H9 (cell line): Measurements from ENCODE around the gene RUNDC3A. TPM values are rescaled to one million over a fixed set of nuclear protein-coding genes. Genes with fewer than 3 reads are reported as not detected.

Source experiments
- DNase-seq: peaks from one replicate; pipeline ENCODE4 v3.0.0-alpha.2; 2017
- H2AFZ ChIP-seq: one replicate; pipeline ENCODE4 v1.6.1; 2013; ENCODE audit warnings: mild to moderate bottlenecking, low read length, control low read depth, moderate library complexity
- H2AK5ac ChIP-seq: 2 replicates; pipeline ENCODE4 v1.6.1; 2013; ENCODE audit warnings: low read length, control low read depth, mixed read lengths; ENCODE audit not compliant: insufficient read length
- H2BK120ac ChIP-seq: one replicate; pipeline ENCODE4 v1.6.1; 2013; ENCODE audit warnings: low read depth, mild to moderate bottlenecking, low read length, control low read depth, inconsistent platforms; ENCODE audit not compliant: poor library complexity, severe bottlenecking
- H2BK12ac ChIP-seq: 2 replicates; pipeline ENCODE4 v1.6.1; 2013; ENCODE audit warnings: low read length, control low read depth, mixed read lengths, low read depth; ENCODE audit not compliant: insufficient read length
- H2BK15ac ChIP-seq: 2 replicates; pipeline ENCODE4 v1.6.1; 2013; ENCODE audit warnings: low read depth, low read length, control low read depth
- H2BK20ac ChIP-seq: one replicate; pipeline ENCODE4 v1.6.1; 2013; ENCODE audit warnings: low read depth, mild to moderate bottlenecking, low read length, control low read depth, inconsistent platforms; ENCODE audit not compliant: poor library complexity, severe bottlenecking
- H2BK5ac ChIP-seq: 2 replicates; pipeline ENCODE4 v1.6.1; 2013; ENCODE audit warnings: low read length, control low read depth, mixed read lengths; ENCODE audit not compliant: insufficient read length
- H3K14ac ChIP-seq: 2 replicates; pipeline ENCODE4 v1.6.1; 2013; ENCODE audit warnings: low read length, control low read depth; ENCODE audit not compliant: insufficient read depth
- H3K18ac ChIP-seq: 2 replicates; pipeline ENCODE4 v1.6.1; 2013; ENCODE audit warnings: low read depth, mild to moderate bottlenecking, mixed read lengths, low read length, control low read depth; ENCODE audit not compliant: insufficient read length
- H3K23ac ChIP-seq: 2 replicates; pipeline ENCODE4 v1.6.1; 2013; ENCODE audit warnings: low read length, control low read depth, mixed read lengths, low read depth; ENCODE audit not compliant: insufficient read length
- H3K23me2 ChIP-seq: 2 replicates; pipeline ENCODE4 v1.6.1; 2013; ENCODE audit warnings: low read depth, mild to moderate bottlenecking, mixed read lengths, low read length, control low read depth; ENCODE audit not compliant: insufficient read length, poor library complexity, severe bottlenecking
- H3K27ac ChIP-seq: 2 replicates; pipeline ENCODE4 v1.5.1; 2013; ENCODE audit warnings: low read length, control low read depth, mixed read lengths, low read depth; ENCODE audit not compliant: insufficient read length
- H3K27me3 ChIP-seq: 2 replicates; pipeline ENCODE4 v1.6.1; 2013; ENCODE audit warnings: low read length, control low read depth, inconsistent platforms; ENCODE audit not compliant: insufficient read depth
- H3K4ac ChIP-seq: 2 replicates; pipeline ENCODE4 v1.6.1; 2013; ENCODE audit warnings: low read depth, mild to moderate bottlenecking, control low read depth, inconsistent platforms, low read length, moderate library complexity
- H3K4me1 ChIP-seq: 2 replicates; pipeline ENCODE4 v1.6.1; 2013; ENCODE audit warnings: low read length, control low read depth, inconsistent platforms; ENCODE audit not compliant: insufficient read depth
- H3K4me2 ChIP-seq: 2 replicates; pipeline ENCODE4 v1.6.1; 2013; ENCODE audit warnings: low read length, control low read depth, mixed read lengths; ENCODE audit not compliant: insufficient read length, insufficient read depth
- H3K56ac ChIP-seq: 2 replicates; pipeline ENCODE4 v1.6.1; 2013; ENCODE audit warnings: low read depth, mild to moderate bottlenecking, mixed read lengths, low read length, control low read depth; ENCODE audit not compliant: insufficient read length
- H3K79me1 ChIP-seq: 2 replicates; pipeline ENCODE4 v1.6.1; 2013; ENCODE audit warnings: low read depth, mild to moderate bottlenecking, moderate library complexity, low read length, control low read depth, inconsistent platforms; ENCODE audit not compliant: insufficient read depth, poor library complexity, severe bottlenecking
- H3K79me2 ChIP-seq: 2 replicates; pipeline ENCODE4 v1.6.1; 2013; ENCODE audit warnings: low read length, control low read depth, inconsistent platforms; ENCODE audit not compliant: insufficient read depth
- H3K9ac ChIP-seq: 2 replicates; pipeline ENCODE4 v1.6.1; 2013; ENCODE audit warnings: low read length, control low read depth, mixed read lengths; ENCODE audit not compliant: insufficient read length; ENCODE audit errors: extremely low read depth
- H3K9me3 ChIP-seq: one replicate; pipeline ENCODE4 v1.6.1; 2013; ENCODE audit warnings: low read depth, low read length, inconsistent platforms; ENCODE audit not compliant: control insufficient read depth
- H3T11ph ChIP-seq: one replicate; pipeline ENCODE4 v1.6.1; 2013; ENCODE audit warnings: mild to moderate bottlenecking, low read length, control low read depth, inconsistent platforms
- H4K20me1 ChIP-seq: one replicate; pipeline ENCODE4 v1.6.1; 2013; ENCODE audit not compliant: control insufficient read depth, insufficient read length, insufficient read depth
- H4K5ac ChIP-seq: 2 replicates; pipeline ENCODE4 v1.6.1; 2013; ENCODE audit warnings: low read depth, mild to moderate bottlenecking, mixed read lengths, low read length, control low read depth; ENCODE audit not compliant: insufficient read length
- H4K8ac ChIP-seq: replicated peaks from 2 replicates; pipeline ENCODE4 v1.6.1; 2013; ENCODE audit warnings: low read length, control low read depth, mixed read lengths, low read depth; ENCODE audit not compliant: insufficient read length
- H4K91ac ChIP-seq: 2 replicates; pipeline ENCODE4 v1.6.1; 2013; ENCODE audit warnings: low read depth, mild to moderate bottlenecking, moderate library complexity, mixed read lengths, low read length, control low read depth; ENCODE audit not compliant: insufficient read length
- H3K27ac Mint-ChIP-seq, 3 experiments: 2 replicates in 2 of 3; 3 replicates in 1 of 3; pipeline ENCODE4 v1.8.0; 2020 to 2021; ENCODE audit warnings: mixed read lengths in 3 of 3, mild to moderate bottlenecking in 1 of 3, moderate library complexity in 1 of 3
- H3K27me3 Mint-ChIP-seq: 2 replicates; pipeline ENCODE4 v1.8.0; 2021; ENCODE audit warnings: low read depth, mild to moderate bottlenecking, moderate library complexity, mixed read lengths
- H3K36me3 Mint-ChIP-seq, 3 experiments: 2 replicates in 2 of 3; 3 replicates in 1 of 3; pipeline ENCODE4 v1.8.0; 2020 to 2021; ENCODE audit warnings: low read depth in 3 of 3, mixed read lengths in 3 of 3; ENCODE audit not compliant: insufficient read depth in 1 of 3
- H3K4me1 Mint-ChIP-seq, 2 experiments: 2 replicates each; pipeline ENCODE4 v1.8.0; 2020; ENCODE audit warnings: mixed read lengths in 2 of 2
- H3K4me3 Mint-ChIP-seq, 2 experiments: 2 replicates in 1 of 2; 3 replicates in 1 of 2; pipeline ENCODE4 v1.8.0; 2020 to 2021; ENCODE audit warnings: mild to moderate bottlenecking in 2 of 2, mixed read lengths in 2 of 2, moderate library complexity in 1 of 2
- H3K9me3 Mint-ChIP-seq, 2 experiments: 2 replicates in 1 of 2; 3 replicates in 1 of 2; pipeline ENCODE4 v1.8.0; 2020; ENCODE audit warnings: mild to moderate bottlenecking in 2 of 2, mixed read lengths in 2 of 2, moderate library complexity in 1 of 2
- WGBS: extraction: QIAGEN DNeasy Blood & Tissue Kit; methylation state at CpG from one replicate; pipeline ENCODE4 v1.1.7; 2013; ENCODE audit warnings: missing lambda C conversion rate, low lambda C conversion rate, mixed read lengths; ENCODE audit not compliant: insufficient read length; ENCODE audit errors: extremely low coverage; 5-methylcytosine and 5-hydroxymethylcytosine counted together
- total RNA-seq: library from RNA; stranded (reverse); gene quantifications from 2 replicates; pipeline ENCODE4 v1.2.1, GENCODE V29; 2021
- TF ChIP-seq, protein P1 (sequence below): fragments of 200-600 bp; sonication (generic); conservative IDR thresholded peaks from 3 replicates; pipeline ENCODE4 v1.8.0; 2021; ENCODE audit warnings: antibody characterized with exemption, mild to moderate bottlenecking

RUNDC3A gene
- total RNA-seq, 1 experiment from 2014 or later, result 3.8 TPM

DNA sequence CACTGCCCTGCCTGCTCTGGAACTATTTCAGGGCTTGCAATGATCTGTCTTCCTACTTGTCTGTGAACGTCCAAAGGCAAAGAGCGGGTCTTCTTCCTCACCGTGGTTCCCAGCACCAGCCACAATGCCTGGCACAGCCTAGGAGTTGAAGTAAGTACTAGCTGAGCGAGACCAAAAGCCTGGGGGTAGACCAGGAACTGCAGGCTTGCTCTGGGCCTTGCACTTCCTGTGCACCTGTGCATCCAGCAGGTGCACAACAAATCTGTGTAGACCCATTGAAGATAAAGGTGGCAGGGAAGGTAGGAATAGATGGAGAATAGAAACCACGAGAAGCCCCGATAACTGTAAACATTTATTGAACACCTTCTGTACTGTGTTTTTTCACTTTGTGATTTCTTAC, 50.6 kb downstream of the RUNDC3A start:
- Histone ChIP-seq H2BK120ac (no peak overlapping the region), H2BK12ac (no peak overlapping the region), H3K9me3 (no peaks in the 10 kb centered on the region), H2AFZ (no peak overlapping the region), H3K79me1 (no peaks in the 10 kb centered on the region), H3K56ac (no peak overlapping the region), H4K5ac (no peak overlapping the region), H2BK15ac (no peak overlapping the region), H3K9ac (no peak overlapping the region), H3K23me2 (peaks cover 12% of the 10 kb centered on the region), H3K4me1 (peaks cover 12% of the 10 kb centered on the region), H3T11ph (no peak overlapping the region), H3K18ac (no peak overlapping the region), H3K27ac (no peak overlapping the region), H4K20me1 (no peaks in the 10 kb centered on the region), H4K91ac (no peak overlapping the region), H4K8ac (no peak overlapping the region), H2BK20ac (no peak overlapping the region), H2BK5ac (no peak overlapping the region), H3K79me2 (no peaks in the 10 kb centered on the region), H3K23ac (no peak overlapping the region), H2AK5ac (no peak overlapping the region), H3K4ac (no peak overlapping the region), H3K27me3 (no peaks in the 10 kb centered on the region), H3K14ac (no peak overlapping the region), H3K4me2 (no peak overlapping the region)
- WGBS, result no CpG with 5 or more reads among the region's 6 CpGs
- no peak for DNase-seq
- peak overlapping the region in 1 of 3 experiments; percentile 93; a peak in 3 of 7 replicates for H3K27ac Mint-ChIP-seq
- H3K4me3 Mint-ChIP-seq, result no peak overlapping the region
- H3K36me3 Mint-ChIP-seq, result peaks cover 0 to 15% (median 9%) of the 10 kb centered on the region in 3 experiments; a peak in 5 of 7 replicates
- TF ChIP-seq, protein P1, sequence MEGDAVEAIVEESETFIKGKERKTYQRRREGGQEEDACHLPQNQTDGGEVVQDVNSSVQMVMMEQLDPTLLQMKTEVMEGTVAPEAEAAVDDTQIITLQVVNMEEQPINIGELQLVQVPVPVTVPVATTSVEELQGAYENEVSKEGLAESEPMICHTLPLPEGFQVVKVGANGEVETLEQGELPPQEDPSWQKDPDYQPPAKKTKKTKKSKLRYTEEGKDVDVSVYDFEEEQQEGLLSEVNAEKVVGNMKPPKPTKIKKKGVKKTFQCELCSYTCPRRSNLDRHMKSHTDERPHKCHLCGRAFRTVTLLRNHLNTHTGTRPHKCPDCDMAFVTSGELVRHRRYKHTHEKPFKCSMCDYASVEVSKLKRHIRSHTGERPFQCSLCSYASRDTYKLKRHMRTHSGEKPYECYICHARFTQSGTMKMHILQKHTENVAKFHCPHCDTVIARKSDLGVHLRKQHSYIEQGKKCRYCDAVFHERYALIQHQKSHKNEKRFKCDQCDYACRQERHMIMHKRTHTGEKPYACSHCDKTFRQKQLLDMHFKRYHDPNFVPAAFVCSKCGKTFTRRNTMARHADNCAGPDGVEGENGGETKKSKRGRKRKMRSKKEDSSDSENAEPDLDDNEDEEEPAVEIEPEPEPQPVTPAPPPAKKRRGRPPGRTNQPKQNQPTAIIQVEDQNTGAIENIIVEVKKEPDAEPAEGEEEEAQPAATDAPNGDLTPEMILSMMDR, result no peak
- H3K9me3 Mint-ChIP-seq, result no peaks in the 10 kb centered on the region
- peaks cover 22 to 36% of the 10 kb centered on the region in 2 experiments for H3K4me1 Mint-ChIP-seq
- peaks cover 2% of the 10 kb centered on the region for H3K27me3 Mint-ChIP-seq
